ENCODE results near the gene WFDC10B.

- no peak for TF ChIP-seq CTCF (IDR thresholded peaks at IDR 0.05)
- no peak for TF ChIP-seq POLR2A (IDR thresholded peaks at IDR 0.05)
Measured at GRCh38 chr20:45670139-45670538, 34.7 kb downstream of the WFDC10B start, which contains the start of gene WFDC11.
